Activated CD4-positive, alpha-beta T cell treated with anti-CD3 and anti-CD28 coated beads for 36 hours (primary cell): Measurements from ENCODE around the gene SPATA31D3. TPM values are rescaled to one million over a fixed set of nuclear protein-coding genes. Genes with fewer than 3 reads are reported as not detected.
"Not testable (repeated sequence)": the region's sequence is repeated elsewhere in the genome, so short reads cannot be mapped to it uniquely, and the experiment has no call there.

Experiments used
- ATAC-seq: fragments of 200-7000 bp; cut with Tn5 transposase; one replicate; pipeline ENCODE4 v1.10.0; 2021; ENCODE audit warnings: mild to moderate bottlenecking, moderate library complexity
- CTCF ChIA-PET: fragments of 350-600 bp; sonication (Branson Sonifier 250); formaldehyde crosslinking; loops from one replicate; lab custom pipeline; 2021; ENCODE audit warnings: antibody characterized with exemption; lab: Charles Lee
- POLR2A ChIA-PET: fragments of 350-600 bp; sonication (Branson Sonifier 250); formaldehyde crosslinking; loops from one replicate; lab custom pipeline; 2021; ENCODE audit warnings: antibody characterized with exemption, inconsistent platforms; lab: Charles Lee
- DNase-seq: peaks from one replicate; pipeline ENCODE4 v3.0.0-alpha.2; 2020
- H3K27ac Mint-ChIP-seq: one replicate; pipeline ENCODE4 v1.8.0; 2021; ENCODE audit warnings: mixed read lengths
- H3K27me3 Mint-ChIP-seq: one replicate; pipeline ENCODE4 v1.8.0; 2021; ENCODE audit warnings: mixed read lengths
- H3K36me3 Mint-ChIP-seq: one replicate; pipeline ENCODE4 v1.8.0; 2021; ENCODE audit warnings: low read depth, mixed read lengths
- H3K4me1 Mint-ChIP-seq: one replicate; pipeline ENCODE4 v1.8.0; 2021; ENCODE audit warnings: mixed read lengths
- H3K4me3 Mint-ChIP-seq: one replicate; pipeline ENCODE4 v1.8.0; 2021; ENCODE audit warnings: mild to moderate bottlenecking, moderate library complexity, mixed read lengths
- H3K9me3 Mint-ChIP-seq: one replicate; pipeline ENCODE4 v1.8.0; 2021; ENCODE audit warnings: low read depth, mixed read lengths
- intact Hi-C, 2 experiments: fragments of 100-400 bp; cut with DNase I in 1 of 2; cut with micrococcal nuclease in 1 of 2; formaldehyde crosslinking; loops; one replicate each; pipeline versions ENCODE4 v1.14.2 to v1.15.1; 2022 to 2024; cut with DNase I, micrococcal nuclease
- total RNA-seq, 2 experiments: library from RNA; stranded (reverse); gene quantifications; one replicate each; pipeline ENCODE4 v1.2.3, GENCODE V29; 2021

Gene SPATA31D3
- total RNA-seq = not detected

DNA sequence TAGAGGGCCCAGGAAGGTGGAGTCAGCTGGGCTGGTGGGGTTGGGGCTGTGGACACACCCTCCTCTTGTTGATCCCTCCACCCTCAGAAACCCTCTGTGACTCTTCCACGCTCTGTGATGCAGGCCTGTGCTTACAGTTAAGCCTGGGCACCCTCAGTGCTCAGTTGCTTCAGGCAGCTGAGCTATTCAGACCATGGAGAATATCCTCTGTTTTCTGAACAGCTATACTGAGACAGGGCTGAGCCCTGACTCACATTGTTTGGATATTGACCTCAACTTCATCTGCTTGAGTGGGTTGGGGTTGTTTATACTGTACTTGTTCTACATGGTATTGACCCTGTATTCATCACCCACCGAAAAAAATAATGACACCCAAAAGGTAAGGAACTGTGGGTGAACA lies at the start of gene SPATA31D3:
SPATA31D3 (plus strand) TSS at position 108 of the 400 bp plus-strand sequence; CDS start at position 194, 86 bp downstream.
- DNase-seq, H3K4me1 Mint-ChIP-seq, POLR2A ChIA-PET, H3K9me3 Mint-ChIP-seq, H3K36me3 Mint-ChIP-seq, ATAC-seq, H3K4me3 Mint-ChIP-seq, intact Hi-C loops, CTCF ChIA-PET, H3K27me3 Mint-ChIP-seq, H3K27ac Mint-ChIP-seq: not testable (repeated sequence)

DNA sequence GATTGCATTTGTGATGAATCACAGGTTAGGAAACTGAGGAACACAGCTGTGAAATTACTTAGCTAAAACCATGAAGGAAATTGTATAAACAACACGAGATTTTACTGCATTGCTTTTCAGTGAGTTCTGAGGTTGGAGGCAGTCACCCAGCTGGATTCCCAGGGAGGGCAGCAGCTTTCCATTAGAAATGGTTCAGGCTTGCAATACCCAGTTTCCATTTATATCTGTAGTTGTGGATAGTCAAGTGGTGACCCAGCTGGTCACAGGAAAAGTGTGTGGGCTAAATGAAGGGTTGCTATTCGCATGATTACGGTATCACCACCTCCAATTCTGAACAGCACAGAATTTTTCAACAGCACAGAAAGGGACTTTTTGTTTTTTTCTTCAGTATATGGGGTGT lies 49.4 kb upstream of the SPATA31D3 start:
- H3K36me3 Mint-ChIP-seq = no peaks in the 10 kb centered on the region
- no peaks in the 10 kb centered on the region for H3K4me1 Mint-ChIP-seq
- ATAC-seq (no peak), DNase-seq (no peak)
- no peaks in the 10 kb centered on the region for H3K9me3 Mint-ChIP-seq
- intact Hi-C loops = no loop called here
- POLR2A ChIA-PET = no interaction called here
- no peak overlapping the region for H3K4me3 Mint-ChIP-seq
- no peaks in the 10 kb centered on the region for H3K27me3 Mint-ChIP-seq
- no peak overlapping the region for H3K27ac Mint-ChIP-seq
- CTCF ChIA-PET = no interaction called here

DNA sequence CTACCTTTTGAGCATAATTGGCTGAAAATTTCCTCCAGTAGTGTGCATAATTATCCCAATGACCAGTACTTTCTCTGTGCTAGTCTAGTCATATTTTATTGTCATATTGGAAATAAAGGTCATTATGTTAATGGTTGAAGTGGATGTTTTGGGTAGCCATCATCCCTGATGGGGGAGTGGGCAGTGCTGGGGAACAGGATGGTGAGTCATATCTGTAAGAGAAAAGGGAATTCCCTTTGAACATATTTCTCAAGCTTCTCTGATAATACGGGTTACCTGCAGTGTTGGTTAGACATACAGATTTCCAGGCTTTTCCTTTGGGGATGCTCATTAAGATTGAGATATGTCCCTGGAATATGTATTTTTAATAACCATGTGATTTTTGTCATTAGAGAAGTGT lies 48.4 kb upstream of the SPATA31D3 start:
- ChIA-PET POLR2A (no interaction called here), CTCF (no interaction called here)
- H3K27ac Mint-ChIP-seq = no peak overlapping the region
- H3K4me3 Mint-ChIP-seq = no peak overlapping the region
- no peaks in the 10 kb centered on the region for H3K36me3 Mint-ChIP-seq
- H3K9me3 Mint-ChIP-seq = no peaks in the 10 kb centered on the region
- intact Hi-C loops = no loop called here
- ATAC-seq (no peak), DNase-seq (no peak)
- no peaks in the 10 kb centered on the region for H3K4me1 Mint-ChIP-seq
- no peaks in the 10 kb centered on the region for H3K27me3 Mint-ChIP-seq

DNA sequence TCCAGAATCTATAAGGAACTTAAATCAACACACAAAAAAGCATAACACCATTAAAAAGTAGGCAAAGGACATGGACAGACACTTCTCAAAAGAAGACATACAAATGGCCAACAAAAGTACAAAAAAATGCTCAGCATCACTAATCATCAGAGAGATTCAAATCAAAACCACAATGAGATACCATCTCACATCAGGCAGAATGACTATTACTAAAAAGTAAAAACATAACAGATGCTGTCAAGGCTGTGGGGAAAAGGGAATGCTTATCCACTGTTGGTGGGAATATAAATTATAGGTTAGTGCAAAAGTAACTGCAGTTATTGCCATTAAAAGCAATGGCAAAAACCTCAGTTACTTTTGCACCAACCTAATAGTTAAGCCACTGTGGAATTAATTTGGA lies 47.2 kb upstream of the SPATA31D3 start:
- ATAC-seq = no peak
- CTCF ChIA-PET = interaction anchor here (0.6 kb wide), 1 partner anchor 10 kb away, joined by 3 read pairs; no protein-coding TSS in a partner anchor
- no peaks in the 10 kb centered on the region for H3K27me3 Mint-ChIP-seq
- H3K27ac Mint-ChIP-seq = no peak overlapping the region
- no peaks in the 10 kb centered on the region for H3K9me3 Mint-ChIP-seq
- intact Hi-C loops = no loop called here
- DNase-seq = no peak
- H3K36me3 Mint-ChIP-seq = no peaks in the 10 kb centered on the region
- H3K4me1 Mint-ChIP-seq = no peaks in the 10 kb centered on the region
- H3K4me3 Mint-ChIP-seq = no peak overlapping the region
- POLR2A ChIA-PET = no interaction called here

DNA sequence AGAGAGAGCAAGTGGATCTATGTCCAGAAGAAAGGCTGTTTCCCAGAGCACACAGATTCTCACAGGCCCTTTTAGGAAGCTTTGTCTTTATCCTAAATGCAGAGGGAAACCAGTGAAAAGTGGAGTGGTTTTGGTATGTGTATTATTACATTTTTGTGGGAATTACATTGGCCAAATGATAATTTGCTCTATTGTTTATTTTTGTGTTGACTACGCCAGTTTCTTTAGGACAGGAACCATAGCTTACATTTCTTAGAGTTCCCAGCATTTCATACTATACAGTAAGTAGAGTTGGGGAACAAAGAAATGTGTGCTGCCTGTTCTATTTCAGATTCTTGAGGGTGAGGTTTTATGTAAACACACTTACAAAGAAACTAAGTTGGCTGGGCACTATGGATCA lies 44.4 kb upstream of the SPATA31D3 start:
- intact Hi-C loops = no loop called here
- H3K9me3 Mint-ChIP-seq = no peaks in the 10 kb centered on the region
- H3K27me3 Mint-ChIP-seq = no peaks in the 10 kb centered on the region
- no peaks in the 10 kb centered on the region for H3K36me3 Mint-ChIP-seq
- H3K4me3 Mint-ChIP-seq = no peak overlapping the region
- ChIA-PET POLR2A (no interaction called here), CTCF (interaction anchor here (0.6 kb wide), 1 partner anchor 994 kb away, joined by 3 read pairs; no protein-coding TSS in a partner anchor)
- DNase-seq = no peak
- no peak overlapping the region for H3K27ac Mint-ChIP-seq
- no peak for ATAC-seq
- no peaks in the 10 kb centered on the region for H3K4me1 Mint-ChIP-seq

DNA sequence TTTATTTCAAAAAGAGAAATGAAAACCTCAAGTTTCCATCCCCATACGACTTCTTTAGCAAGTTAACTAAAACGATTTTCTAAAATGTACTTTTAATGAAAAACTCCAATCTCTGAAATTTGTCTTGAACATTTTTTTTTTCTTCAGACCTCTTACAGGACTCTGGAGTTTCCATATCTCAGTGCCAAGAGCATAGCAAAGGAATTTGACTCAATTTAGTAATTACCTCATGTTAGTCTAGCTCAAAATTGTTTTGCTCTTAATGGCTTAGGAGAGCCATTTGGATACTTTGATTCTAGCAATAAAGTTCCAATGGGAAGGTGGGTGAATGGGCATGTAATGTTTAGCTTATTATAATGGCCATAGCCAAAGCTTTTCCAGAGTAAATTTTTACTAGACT lies 41.1 kb upstream of the SPATA31D3 start:
- ChIA-PET POLR2A (no interaction called here), CTCF (no interaction called here)

DNA sequence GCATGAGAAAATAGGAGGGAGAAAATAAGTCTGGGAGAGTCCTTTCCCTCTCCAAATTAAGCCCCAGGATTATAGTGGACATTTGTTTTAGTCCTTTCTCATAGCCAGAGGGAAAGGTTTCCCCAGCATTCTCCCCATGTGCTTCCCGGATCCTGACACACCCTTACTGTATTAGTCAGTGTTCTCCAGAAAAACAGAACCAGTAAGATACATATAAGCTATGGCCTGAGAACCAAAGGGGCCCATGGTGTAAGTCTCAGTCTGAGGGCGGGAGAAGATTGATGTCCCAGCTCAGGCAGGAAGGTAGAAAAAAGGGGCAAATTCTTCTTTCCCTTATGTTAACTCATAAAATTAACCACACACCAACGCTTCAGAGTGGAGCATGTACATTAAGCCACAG lies 40.7 kb upstream of the SPATA31D3 start:
- ATAC-seq = no peak
- no peak for DNase-seq
- Mint-ChIP-seq H3K36me3 (no peaks in the 10 kb centered on the region), H3K9me3 (no peaks in the 10 kb centered on the region), H3K4me3 (no peak overlapping the region), H3K27ac (no peak overlapping the region), H3K4me1 (no peaks in the 10 kb centered on the region), H3K27me3 (no peaks in the 10 kb centered on the region)
- ChIA-PET POLR2A (no interaction called here), CTCF (no interaction called here)
- intact Hi-C loops = no loop called here

More for the DNA sequence above, 41.1 kb upstream of the SPATA31D3 start:
- H3K36me3 Mint-ChIP-seq = no peaks in the 10 kb centered on the region
- H3K27me3 Mint-ChIP-seq = no peaks in the 10 kb centered on the region
- DNase-seq = no peak
- no peaks in the 10 kb centered on the region for H3K4me1 Mint-ChIP-seq
- no peak for ATAC-seq
- no peak overlapping the region for H3K27ac Mint-ChIP-seq
- intact Hi-C loops = no loop called here
- no peak overlapping the region for H3K4me3 Mint-ChIP-seq
- no peaks in the 10 kb centered on the region for H3K9me3 Mint-ChIP-seq

DNA sequence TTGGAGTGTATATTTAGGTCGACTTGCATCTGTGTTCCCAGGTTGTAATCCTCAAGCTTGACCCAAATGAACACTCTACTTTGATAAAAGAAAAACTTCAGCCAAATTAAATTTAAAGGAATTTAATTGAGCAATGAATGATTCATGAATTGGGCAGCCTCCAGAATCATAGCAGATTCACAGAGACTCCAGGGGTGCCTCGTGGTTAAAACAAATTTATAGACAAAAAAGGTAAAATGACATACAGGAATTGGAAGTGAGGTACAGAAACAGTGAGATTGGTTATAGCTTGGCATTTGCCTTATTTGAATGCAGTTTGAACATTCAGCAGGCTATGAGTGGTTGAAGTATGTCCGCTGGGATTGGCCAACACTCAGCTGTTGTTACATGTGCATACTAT lies 36.6 kb upstream of the SPATA31D3 start:
- POLR2A ChIA-PET = no interaction called here
- Mint-ChIP-seq H3K27ac (no peak overlapping the region), H3K27me3 (no peaks in the 10 kb centered on the region), H3K9me3 (no peaks in the 10 kb centered on the region), H3K4me3 (no peak overlapping the region), H3K4me1 (no peaks in the 10 kb centered on the region), H3K36me3 (no peaks in the 10 kb centered on the region)
- CTCF ChIA-PET = no interaction called here
- intact Hi-C loops = no loop called here
- DNase-seq (no peak), ATAC-seq (no peak)

DNA sequence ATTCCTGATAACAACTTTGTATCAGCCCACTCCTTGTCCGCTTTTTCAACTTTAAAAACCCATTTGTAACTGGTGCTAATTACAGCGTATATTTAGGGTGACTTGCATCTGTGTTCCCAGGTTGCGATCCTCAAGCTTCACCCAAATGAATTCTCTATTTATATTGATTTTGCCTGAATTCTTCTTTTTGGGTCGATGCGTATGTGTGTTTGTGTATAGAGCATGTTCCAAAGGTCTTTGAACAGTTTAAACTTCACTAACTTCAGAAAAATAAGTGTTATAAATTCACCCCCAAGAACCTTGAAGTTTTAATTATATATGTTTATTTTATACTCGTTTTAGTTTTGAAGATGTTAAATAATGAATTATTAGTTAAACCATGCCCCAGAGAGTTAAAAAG lies 31.2 kb upstream of the SPATA31D3 start:
- DNase-seq (no peak), ATAC-seq (no peak)
- no peaks in the 10 kb centered on the region for H3K27me3 Mint-ChIP-seq
- ChIA-PET CTCF (no interaction called here), POLR2A (no interaction called here)
- no peak overlapping the region for H3K4me3 Mint-ChIP-seq
- no peak overlapping the region for H3K27ac Mint-ChIP-seq
- no peaks in the 10 kb centered on the region for H3K36me3 Mint-ChIP-seq
- H3K4me1 Mint-ChIP-seq = no peaks in the 10 kb centered on the region
- intact Hi-C loops = no loop called here
- no peaks in the 10 kb centered on the region for H3K9me3 Mint-ChIP-seq

DNA sequence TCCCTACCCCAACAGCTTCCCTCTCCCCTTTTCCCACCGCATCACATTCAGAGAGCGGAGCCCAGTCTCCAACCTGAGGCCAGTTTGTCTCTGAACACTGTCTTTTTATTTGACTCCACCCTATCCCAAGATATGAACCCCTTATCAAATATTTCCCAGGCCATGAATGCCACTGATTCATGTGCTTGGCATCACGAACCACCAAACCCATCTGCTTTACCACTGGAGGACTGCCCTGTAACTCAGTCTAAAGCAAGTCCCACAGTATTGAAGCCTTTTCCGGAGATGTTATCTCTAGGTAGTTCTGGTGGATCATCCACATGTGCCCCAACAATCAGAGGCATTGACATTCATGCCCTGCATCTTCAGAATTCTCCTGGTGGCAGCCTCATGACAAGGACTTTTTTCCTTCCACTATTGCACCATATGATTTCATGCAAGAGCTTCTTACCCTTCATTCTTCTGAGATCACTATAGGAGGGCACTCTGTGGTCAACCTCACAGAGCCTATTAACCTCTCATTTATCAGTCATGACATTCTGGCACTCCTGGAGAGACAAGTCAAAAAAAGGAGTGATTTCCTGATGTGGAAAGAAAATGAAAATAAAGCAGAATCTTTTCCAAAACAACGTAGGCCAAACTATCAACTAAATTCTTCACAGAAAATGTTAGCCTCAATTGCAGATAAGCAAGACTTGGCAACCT lies 27.3 kb upstream of the SPATA31D3 start:
- no peaks in the 10 kb centered on the region for H3K36me3 Mint-ChIP-seq
- intact Hi-C loops = no loop called here
- POLR2A ChIA-PET = no interaction called here
- ATAC-seq (no peak), DNase-seq (no peak)
- no peaks in the 10 kb centered on the region for H3K9me3 Mint-ChIP-seq
- no peak overlapping the region for H3K4me3 Mint-ChIP-seq
- H3K4me1 Mint-ChIP-seq = no peaks in the 10 kb centered on the region
- H3K27me3 Mint-ChIP-seq = peaks cover 1% of the 10 kb centered on the region
- CTCF ChIA-PET = no interaction called here
- H3K27ac Mint-ChIP-seq = no peak overlapping the region

DNA sequence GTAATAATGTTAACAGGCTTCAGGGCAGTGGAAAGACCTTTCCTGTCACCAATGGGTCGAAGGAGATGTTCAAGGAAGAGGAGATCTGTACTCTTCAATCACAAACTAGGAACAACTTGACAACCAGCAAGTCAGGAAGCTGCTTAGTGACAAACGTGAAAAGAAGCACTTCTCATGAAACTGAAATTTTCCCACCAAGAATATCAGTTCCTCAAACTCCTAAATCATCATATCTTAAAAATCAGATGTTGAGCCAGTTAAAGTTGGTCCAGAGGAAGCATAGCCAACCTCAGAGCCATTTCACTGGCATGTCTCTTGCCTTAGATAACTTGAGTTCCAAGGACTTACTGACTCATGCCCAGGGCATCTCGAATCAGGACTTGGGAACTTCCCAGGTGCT lies 24.8 kb upstream of the SPATA31D3 start:
- H3K36me3 Mint-ChIP-seq, POLR2A ChIA-PET, H3K9me3 Mint-ChIP-seq, ATAC-seq, H3K27ac Mint-ChIP-seq, H3K4me3 Mint-ChIP-seq, H3K4me1 Mint-ChIP-seq, intact Hi-C loops, CTCF ChIA-PET, H3K27me3 Mint-ChIP-seq, DNase-seq: not testable (repeated sequence)

DNA sequence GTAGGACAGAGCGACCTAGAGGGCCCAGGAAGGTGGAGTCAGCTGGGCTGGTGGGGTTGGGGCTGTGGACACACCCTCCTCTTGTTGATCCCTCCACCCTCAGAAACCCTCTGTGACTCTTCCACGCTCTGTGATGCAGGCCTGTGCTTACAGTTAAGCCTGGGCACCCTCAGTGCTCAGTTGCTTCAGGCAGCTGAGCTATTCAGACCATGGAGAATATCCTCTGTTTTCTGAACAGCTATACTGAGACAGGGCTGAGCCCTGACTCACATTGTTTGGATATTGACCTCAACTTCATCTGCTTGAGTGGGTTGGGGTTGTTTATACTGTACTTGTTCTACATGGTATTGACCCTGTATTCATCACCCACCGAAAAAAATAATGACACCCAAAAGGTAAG lies 15.0 kb upstream of the SPATA31D3 start, which contains the start of gene SPATA31D4:
SPATA31D4 (plus strand) TSS at position 124 of the 400 bp plus-strand sequence; CDS start at position 210, 86 bp downstream.
- H3K4me1 Mint-ChIP-seq, DNase-seq, H3K36me3 Mint-ChIP-seq, ATAC-seq, H3K4me3 Mint-ChIP-seq, H3K27me3 Mint-ChIP-seq, POLR2A ChIA-PET, H3K9me3 Mint-ChIP-seq, CTCF ChIA-PET, intact Hi-C loops, H3K27ac Mint-ChIP-seq: not testable (repeated sequence)
